NCI-H1694 treated with DMSO at 0.1 percent for 48 hours (cell line): Measurements from ENCODE around the gene BMPR1B.
"Not testable (repeated sequence)": the region's sequence is repeated elsewhere in the genome, so short reads cannot be mapped to it uniquely, and the experiment has no call there.

Source experiments
- DNase-seq: peaks from one replicate; lab custom pipeline; 2025; lab: John Stamatoyannopoulos, UW

BMPR1B gene

GRCh38 chr4:95038791-95039190, 281.0 kb downstream of the BMPR1B start:
- no peak for DNase-seq

- DNase-seq = no peak
These were observed 286.6 kb downstream of the BMPR1B start for GRCh38 chr4:95044324-95044837.

DNA sequence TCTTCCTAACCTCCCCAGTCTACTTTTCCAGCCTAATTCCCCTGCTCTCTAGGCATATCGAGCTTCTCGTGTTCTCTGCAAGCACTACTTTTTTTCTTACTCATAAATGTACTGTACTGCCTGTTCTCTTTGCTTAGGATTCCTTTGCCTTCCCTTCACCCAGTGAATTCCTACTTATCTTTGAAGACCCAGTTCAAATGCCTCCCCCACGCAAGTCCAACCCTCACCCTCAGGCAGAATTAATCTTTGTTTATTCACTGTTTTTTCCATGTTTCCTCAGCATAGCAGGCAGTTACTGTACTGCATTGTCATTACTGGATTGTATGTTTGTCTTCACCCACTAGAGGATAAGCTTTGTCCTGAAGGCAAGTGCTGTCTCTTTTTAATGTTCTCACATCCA, 287.7 kb downstream of the BMPR1B start:
- no peak for DNase-seq

- DNase-seq = no peak
These were observed 290.5 kb downstream of the BMPR1B start for GRCh38 chr4:95048296-95048695.

DNA sequence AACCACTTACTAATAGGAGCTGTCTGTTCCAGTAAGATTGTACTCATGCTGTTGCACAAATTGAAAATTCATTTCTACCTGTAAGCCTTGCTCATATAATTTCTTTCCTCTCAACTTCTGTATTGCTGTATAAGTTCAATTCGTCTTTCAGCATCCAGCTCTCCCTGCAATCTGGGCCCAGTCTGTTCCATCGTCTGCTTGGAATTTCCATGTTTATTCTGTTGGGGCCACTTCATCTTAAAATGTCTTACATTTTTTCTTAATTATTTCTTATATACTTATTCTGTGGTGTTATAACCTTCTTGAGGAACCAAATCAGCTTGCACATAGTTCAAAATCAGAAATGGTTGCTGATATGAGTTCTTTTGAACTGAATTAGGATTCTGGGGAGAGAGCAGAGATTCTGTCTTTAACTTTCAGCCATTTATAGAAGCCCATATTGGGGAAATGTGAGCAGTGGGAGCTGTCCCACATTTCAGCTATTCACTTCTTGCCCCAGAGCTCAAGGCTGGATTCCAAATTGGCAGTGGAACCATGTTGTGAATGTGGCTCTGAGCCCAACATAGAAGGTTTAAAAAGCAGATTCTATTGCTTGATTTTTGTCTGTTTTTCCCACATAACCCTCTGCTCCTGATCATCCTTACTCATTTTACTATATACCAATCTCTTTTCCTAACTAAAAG, 291.9 kb downstream of the BMPR1B start:
- DNase-seq = no peak

- DNase-seq = no peak
These were observed 293.4 kb downstream of the BMPR1B start for GRCh38 chr4:95050980-95051701.

DNA sequence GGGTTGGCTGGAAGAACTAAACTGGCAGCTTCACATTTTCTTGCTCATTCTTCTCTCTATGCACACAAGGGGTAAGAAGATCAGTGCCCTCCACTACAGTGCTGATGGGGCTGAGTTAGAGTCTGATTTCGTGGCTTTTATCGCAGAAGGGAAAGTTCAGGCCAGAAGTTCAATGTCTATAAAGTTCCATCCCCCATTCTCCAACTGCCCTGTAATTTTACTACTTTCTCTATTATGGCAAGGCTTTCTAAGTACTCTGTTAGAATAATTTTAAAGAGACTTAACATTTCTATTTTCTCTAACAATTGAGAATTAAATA, 293.9 kb downstream of the BMPR1B start:
- no peak for DNase-seq

- no peak for DNase-seq
These were observed 301.2 kb downstream of the BMPR1B start for GRCh38 chr4:95058991-95059390.

DNA sequence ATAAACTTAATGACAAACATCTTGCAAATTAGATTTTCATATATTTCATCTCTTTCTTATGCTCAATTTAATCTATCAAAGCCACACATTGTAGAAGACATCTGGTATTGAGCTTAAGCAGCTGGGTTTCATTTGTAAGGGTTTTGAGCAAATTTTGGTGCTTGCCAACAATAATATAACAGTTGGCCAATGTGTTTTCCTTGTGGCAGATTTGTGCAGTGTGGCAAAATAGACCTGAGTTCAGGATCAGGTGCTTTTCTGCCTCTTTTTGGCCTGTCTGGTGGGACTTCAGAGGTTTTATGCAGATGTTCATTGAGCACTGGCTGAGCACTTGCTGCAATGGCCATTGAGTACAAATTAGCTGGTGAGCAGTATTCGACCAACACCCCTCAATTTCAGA, 301.9 kb downstream of the BMPR1B start:
- no peak for DNase-seq

- DNase-seq = no peak
These were observed 303.5 kb downstream of the BMPR1B start for GRCh38 chr4:95061220-95061619.

- not testable (repeated sequence) for DNase-seq
These were observed 304.0 kb downstream of the BMPR1B start for GRCh38 chr4:95061801-95062200.

- no peak for DNase-seq
These were observed 308.3 kb downstream of the BMPR1B start for GRCh38 chr4:95066050-95066449.

- DNase-seq = no peak
These were observed 310.6 kb downstream of the BMPR1B start for GRCh38 chr4:95068401-95068800.

GRCh38 chr4:95068818-95069478, 311.2 kb downstream of the BMPR1B start:
- no peak for DNase-seq

DNA sequence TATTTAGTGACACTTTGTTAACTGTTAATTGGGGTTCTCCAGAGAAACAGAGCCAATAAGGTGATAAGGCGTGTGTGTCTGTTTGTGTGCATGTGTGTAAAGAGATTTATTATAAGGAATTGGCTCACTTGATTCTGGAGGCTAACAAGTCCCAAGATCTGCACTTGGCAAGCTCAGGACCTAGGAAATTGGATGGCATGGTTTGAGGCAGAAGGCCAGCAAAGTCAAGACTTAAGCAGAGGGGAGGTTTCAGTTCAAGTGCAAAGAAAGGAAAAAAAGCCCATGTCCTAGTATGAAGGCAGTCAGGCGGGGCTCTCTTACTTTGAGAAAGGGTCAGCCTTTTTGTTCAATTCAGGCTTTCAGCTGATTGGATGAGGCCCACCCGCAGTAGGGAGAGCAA, 314.1 kb downstream of the BMPR1B start:
- no peak for DNase-seq

DNA sequence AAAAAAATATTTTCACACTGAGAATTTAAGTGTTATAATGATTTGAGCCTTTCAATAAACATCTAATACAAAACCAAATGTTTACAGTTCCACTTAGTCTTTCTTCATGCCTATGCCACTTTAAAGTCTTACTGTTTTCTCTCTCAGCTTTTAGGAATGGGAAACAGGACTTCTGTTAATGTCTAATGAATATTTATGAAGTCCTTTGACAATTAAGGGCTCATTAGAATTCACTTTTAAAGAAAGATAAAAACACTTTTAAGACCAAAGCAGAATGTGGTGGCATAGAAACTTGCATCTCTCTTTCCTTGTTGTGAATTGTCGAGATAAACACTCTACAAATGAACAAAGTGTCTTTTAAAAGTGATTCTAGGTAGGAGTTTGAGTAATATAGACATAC, 315.9 kb downstream of the BMPR1B start:
- no peak for DNase-seq

- DNase-seq = no peak
These were observed 320.1 kb downstream of the BMPR1B start for GRCh38 chr4:95077864-95078263.

DNA sequence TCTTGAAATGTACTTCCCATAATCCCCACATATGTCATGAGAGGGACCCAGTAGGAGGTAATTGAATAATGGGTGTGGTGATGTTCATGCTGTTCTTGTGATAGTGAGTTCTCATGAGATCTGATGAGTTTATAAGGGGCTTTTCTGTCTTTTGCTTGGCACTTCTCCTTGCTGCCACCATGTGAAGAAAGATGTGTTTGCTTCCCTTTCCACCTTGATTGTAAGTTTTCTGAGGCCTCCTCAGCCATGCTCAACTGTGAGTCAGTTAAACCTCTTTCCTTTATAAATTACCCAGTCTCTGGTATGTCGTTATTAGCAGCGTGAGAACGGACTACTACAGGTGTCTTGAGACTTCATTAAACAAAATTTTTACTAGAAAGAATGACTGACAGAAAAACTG, 323.2 kb downstream of the BMPR1B start:
- no peak for DNase-seq

DNA sequence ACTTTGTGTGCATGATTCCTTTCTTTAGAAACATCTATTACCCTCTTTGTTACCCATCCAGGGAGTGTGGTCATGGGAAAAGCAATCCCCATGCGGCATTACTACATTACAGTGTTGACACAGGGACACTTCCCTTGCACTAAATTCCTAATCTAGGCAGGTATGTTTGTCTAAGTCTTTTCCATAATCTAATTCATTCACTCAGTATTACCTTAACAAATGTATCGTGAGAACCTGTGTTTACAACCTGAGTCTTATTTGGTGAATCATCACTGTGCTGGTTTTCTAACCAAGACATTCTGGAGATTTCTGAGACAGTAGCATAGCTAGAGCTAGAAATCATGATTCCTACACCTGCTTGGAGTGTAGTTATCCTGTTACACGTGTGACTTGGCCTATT, 326.8 kb downstream of the BMPR1B start:
- no peak for DNase-seq

GRCh38 chr4:95085124-95085833, 327.5 kb downstream of the BMPR1B start:
- DNase-seq = no peak

DNA sequence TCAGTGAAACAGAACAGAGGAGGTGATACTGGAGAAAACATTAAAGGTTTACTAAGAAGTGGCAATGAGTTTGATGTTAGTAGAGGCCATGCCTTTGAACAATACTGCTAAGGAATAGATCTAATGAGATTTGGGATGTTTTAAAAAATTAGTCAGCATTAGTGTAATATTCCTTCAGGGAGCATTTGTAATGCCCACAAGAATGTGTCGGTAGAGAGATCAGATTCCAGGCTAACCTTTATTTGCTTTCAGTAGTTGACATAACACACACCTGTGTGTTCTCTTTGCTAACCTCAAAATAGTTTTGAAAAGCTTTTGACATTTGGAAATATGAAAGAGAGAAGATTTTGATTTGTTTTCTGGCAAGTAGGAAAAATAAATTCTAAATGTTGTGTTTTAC, 328.8 kb downstream of the BMPR1B start:
- no peak for DNase-seq

DNA sequence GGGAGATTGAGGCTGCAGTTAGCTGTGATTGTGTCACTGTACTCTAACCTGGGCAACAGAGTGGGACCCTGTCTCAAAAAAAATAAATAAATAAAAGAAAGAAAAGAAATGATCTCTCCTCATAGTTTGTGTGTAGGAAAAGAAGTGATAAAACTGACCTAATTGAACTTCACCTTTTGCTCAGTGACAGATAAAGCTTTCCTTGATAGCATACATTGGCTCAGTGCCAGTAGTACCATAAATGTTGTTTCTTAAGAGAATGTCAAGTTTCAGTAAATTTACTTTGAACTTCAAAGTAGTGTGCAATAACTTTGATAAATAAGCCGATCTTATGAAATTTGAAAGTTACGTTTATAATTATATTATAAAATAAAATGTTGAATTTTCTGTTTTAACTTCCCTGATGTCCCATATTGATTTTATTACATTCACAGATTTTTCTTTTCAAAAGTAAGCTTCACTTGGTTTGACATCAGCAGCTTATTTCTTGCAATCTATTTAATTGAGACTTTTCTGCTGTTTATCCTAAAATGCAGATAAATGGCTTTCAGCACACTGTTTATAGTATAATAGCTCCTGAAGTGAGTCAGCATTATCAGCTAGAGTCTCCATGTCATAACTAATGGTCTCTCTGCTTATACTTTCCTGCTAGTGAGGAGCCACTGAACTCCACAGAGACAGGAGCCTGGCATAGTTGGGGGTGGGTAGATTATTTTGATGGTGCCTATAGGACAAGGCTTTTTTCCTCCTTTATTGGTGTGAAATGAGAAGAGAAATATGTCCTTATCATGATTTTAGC, 330.1 kb downstream of the BMPR1B start:
- no peak for DNase-seq
